Stimulated activated CD4-positive, alpha-beta T cell treated with anti-CD3 and anti-CD28 coated beads, Interleukin-12 subunit alpha, Interleukin-12 subunit beta, amount 100 ng/mL, for 4 hours (primary cell): ENCODE data around the gene RNPEPL1.

Experiments
- DNase-seq: peaks from one replicate; pipeline ENCODE4 v3.0.0-alpha.2; 2020

The RNPEPL1 gene

DNA sequence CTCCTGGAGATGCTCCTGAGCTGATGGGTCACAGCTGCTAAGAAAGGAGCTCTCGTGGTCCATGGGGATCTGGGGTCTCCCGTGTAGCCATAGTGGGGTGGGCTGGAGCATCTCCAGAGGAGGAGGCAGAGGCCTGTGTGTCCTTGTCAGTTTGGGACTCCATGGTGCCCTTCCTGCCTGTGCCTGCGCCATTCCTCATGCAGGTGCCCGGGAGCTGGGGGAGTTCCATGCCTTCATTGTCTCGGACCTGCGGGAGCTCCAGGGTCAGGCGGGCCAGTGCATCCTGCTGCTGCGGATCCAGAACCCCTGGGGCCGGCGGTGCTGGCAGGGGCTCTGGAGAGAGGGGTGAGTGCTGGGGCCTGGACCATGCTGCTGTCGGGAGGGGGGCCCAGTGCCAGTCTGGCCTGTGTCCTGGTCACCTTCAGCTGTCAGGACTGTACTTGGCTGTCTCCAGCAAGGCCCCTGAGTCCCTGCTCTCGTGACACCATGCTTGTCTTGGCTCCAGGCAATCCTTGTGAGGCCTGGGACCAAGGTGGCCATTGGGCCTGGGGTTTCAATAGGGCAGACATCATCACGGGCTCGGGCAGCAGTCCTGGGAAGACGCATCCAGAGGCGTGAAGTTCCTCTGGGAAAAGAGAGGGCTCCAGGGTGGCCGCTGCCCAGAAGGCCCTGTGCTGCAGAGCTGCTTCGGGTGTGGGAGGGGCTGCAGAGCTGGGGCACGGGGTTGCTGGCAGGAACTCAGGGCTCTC lies 25.6 kb downstream of the RNPEPL1 start:
- no peak for DNase-seq

DNA sequence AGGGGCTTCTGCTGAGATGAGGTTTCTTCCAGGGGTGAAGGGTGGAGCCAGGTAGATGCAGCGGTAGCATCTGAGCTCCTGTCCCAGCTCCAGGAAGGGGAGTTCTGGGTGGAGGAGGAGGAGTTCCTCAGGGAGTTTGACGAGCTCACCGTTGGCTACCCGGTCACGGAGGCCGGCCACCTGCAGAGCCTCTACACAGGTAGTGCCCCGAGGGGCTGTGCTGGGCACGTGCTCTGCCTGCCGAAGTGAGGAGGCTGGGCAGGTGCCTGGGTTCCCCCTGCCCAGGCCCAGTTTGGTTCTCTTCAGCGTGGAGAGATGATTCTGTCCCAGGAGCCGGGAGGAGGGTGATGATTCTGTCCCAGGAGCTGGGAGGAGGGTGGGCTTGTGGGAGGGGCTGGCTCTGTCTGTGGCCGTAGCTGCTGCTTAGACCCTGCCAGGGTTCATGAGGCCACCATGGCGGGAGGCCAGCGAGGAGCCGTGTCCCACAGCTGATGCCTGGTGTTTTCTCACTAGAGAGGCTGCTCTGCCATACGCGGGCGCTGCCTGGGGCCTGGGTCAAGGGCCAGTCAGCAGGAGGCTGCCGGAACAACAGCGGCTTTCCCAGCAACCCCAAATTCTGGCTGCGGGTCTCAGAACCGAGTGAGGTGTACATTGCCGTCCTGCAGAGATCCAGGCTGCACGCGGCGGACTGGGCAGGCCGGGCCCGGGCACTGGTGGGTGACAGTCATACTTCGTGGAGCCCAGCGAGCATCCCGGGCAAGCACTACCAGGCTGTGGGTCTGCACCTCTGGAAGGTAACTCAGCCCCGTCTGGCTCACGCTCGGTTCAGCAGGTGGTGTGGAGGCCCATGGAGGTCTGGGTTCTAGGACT lies 26.5 kb downstream of the RNPEPL1 start:
- DNase-seq = no peak

DNA sequence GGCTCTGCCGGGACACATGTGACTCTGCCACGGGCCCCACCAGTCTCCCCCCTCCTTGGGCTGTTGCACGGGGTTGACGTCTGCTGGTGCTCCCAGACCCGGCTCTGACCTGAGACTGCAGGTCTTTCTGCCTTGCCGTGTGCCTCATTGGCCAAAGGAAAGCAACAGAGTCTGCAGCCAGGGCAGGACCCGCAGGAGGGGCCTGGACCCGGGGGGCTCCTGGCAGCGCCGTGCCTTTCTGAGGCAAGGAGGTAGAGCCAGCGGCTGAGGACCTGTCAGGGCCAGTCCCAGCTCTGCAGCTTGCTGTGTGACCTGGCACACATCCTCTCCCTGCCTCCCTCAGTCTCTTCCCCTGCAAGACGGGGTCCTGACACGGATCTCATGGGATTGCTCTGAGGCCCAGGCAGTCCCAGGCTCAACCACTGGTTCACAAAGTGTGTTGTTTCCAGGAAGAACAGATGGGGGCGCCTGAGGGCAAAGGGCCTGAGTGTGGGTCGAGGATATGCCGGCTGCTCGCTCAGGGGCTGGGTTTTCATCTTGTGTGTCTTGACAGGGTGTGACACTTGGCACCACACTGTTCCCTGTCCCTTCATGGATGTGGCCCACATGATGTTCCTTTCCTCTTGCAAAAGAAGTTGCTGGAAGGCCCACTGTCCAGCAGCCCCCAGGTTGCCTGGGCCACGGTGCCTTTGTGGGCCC lies 27.2 kb downstream of the RNPEPL1 start:
- DNase-seq = no peak

GRCh38 chr2:240596080-240596460 lies 27.8 kb downstream of the RNPEPL1 start:
- DNase-seq = no peak

DNA sequence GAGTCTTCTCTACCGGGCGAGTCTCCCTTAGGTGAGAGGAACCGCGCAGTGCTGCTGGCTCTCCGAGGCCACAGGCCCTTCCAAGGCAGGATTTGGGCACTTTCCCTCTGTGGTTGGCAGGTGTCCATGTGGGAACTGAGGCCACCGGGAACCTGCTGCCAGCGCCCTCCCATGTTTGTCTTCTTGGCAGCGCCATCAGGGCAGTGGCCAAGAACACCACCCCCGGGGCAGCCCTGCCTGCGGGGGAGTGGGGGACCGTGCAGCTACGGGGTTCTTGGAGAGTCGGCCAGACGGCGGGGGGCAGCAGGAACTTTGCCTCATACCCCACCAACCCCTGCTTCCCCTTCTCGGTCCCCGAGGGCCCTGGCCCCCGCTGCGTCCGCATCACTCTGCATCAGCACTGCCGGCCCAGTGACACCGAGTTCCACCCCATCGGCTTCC lies 28.2 kb downstream of the RNPEPL1 start:
- DNase-seq = no peak

DNA sequence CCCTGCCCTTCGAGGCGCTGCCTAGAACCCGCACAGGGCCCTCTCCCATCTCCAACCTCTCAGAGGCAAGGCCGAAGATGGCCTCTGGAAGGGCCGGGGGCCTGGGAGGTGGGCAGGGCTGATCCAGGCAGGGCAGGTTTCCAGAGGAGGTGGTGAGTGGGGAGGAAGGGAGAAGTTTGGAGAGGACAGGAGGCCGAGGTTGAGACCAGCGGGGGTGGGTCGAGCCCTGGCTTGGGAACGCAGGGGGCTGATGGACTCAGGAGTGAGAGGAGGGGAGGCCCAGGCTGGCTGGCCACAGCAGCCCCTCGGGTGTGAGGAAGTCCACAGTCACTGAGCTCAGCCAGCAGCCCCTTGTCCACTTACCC lies 28.8 kb downstream of the RNPEPL1 start:
- no peak for DNase-seq

DNA sequence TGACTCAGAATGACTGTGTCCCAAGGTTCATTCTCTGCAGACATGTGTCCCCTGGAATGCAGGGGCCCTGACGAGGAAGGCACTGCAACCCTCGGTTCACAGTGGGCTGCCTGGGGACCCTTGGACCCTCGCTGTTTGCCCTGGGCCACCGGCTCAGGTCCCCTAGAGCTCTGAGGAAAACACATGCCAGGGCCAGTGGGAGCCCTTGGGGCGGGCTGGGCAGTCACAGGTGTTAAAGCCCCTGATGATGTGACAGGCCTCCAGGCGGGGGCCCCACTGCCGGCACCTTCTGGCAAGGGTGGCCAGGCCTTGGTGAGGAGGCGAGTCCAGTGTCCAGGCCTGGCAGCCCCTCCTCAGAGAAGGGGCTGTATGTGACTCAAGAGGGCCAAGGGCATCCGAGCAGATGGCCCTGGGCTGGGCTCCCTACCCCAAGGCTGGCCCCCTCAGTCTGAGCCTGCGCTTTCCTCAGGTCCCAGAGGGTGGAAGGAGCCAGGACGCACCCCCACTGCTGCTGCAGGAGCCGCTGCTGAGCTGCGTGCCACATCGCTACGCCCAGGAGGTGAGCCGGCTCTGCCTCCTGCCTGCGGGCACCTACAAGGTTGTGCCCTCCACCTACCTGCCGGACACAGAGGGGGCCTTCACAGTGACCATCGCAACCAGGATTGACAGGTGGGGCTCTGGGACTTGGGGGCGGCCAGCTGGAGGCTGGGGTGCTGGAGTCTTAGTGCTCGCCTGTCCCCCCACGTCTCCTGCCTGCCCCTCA lies 29.3 kb downstream of the RNPEPL1 start:
- no peak for DNase-seq

- DNase-seq = no peak
Observed at GRCh38 chr2:240598311-240598911, 30.1 kb downstream of the RNPEPL1 start.

GRCh38 chr2:240599141-240599583 lies 30.9 kb downstream of the RNPEPL1 start:
- DNase-seq = no peak

- no peak for DNase-seq
Observed at GRCh38 chr2:240600451-240600961, 32.2 kb downstream of the RNPEPL1 start.

DNA sequence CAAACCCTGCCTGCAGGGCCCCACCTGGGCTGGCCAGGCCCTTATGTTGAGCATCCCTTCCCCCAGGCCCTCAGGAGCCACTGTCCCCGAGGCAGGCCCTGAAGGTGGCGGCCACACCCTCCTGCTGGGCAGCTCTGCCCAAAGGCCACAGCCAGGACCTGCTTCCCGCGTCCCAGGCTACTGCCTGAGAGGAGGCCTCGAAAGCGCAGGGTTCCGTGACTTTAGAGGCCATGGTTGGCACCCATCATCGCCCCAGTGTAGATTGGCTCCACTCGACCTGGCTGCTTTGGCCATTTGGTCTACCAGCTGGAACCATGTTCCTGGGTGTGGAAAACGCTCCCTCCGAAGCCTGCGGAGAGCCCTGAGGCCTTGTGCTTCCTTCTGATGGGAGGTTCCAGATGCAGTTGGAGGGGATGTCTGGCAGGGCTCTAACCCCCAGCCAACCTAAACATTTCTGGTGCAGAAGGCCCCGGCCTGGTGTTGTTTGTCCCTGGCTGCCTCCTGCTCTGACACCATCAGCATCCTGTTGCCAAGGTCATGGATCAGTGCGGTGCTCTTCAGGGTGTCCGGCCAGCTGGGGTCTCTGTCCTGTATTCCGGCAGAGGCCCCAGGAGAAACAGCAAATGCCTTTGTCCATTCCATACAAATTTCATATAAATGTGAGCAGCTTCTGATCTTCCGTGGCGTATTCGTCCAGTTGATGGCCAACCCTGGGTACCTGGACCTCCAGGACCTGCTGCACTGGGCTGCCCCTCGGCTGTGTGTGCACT lies 33.0 kb downstream of the RNPEPL1 start:
- DNase-seq = no peak

DNA sequence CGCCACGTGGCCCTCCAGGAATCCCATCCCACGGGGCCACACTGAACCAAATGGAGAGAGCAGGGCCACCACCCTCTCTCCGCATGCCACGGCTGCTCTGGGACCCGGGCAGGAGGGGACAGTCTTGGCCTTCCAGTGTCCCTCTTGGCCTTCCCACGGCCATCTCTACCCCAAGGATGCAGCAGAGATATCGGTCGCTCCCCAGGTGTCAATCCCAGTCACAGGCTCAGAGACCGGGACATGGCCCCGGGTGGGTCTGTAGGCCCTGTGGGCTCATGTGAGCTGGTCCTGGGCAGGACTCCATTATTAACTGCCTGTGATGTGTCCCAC lies 33.5 kb downstream of the RNPEPL1 start:
- DNase-seq = no peak

DNA sequence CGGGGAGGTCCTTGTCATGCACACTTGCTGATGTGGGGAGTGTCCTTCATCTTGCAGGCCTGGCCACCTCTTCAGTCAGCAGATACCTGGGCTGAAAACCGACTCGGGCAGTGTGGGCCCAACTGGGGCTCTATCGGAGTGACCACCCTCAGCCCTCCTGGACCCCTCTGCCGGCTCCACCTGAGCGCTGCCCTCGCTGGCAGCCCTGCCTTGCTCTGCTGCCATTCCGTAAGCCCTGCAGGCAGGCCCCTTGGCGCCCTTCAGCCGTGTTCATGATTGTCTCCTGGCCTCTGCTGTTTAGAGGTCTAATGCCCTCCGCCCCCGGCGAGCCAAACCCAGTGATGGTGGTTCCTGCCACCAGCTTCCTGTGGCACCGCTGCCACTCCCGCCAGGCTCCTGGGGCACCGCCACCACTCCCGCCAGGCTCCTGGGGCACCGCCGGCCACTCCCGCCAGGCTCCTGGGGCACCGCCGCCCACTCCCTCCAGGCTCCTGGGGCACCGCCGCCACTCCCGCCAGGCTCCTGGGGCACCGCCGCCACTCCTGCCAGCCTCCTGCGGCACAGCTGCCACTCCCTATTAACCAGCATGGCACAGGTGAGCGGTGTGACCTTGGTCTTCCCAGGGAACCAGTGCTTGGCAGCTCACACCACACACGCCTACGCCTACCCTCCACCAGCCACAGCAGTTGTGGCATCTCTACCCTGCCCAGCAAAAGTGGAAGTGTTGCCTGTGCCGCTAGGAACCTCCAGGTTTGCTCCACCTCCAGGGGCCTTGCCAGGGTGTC lies 34.2 kb downstream of the RNPEPL1 start:
- no peak for DNase-seq

GRCh38 chr2:240603081-240603835 lies 35.0 kb downstream of the RNPEPL1 start:
- DNase-seq = no peak

DNA sequence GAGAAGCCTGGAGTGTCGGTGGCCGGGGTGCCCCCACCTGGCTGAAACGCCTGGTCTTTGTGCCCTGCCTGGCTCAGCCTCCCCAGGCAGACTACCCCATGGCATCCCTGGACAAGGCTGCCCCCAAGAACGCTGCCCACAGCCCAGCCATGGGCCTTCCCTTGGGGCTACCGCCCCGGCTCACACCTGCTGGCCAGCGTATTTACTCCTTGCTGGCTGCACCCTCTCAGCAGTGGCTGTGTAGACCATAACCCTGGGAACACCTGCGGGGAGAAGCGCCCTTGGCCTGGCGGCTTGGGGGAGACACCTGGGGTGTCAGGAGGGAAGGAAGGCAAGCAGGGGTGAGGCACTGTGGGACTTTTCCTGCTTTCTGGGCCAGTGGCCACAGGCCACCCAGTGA lies 35.6 kb downstream of the RNPEPL1 start:
- DNase-seq = no peak

- DNase-seq = no peak
Observed at GRCh38 chr2:240604291-240604938, 36.1 kb downstream of the RNPEPL1 start.

DNA sequence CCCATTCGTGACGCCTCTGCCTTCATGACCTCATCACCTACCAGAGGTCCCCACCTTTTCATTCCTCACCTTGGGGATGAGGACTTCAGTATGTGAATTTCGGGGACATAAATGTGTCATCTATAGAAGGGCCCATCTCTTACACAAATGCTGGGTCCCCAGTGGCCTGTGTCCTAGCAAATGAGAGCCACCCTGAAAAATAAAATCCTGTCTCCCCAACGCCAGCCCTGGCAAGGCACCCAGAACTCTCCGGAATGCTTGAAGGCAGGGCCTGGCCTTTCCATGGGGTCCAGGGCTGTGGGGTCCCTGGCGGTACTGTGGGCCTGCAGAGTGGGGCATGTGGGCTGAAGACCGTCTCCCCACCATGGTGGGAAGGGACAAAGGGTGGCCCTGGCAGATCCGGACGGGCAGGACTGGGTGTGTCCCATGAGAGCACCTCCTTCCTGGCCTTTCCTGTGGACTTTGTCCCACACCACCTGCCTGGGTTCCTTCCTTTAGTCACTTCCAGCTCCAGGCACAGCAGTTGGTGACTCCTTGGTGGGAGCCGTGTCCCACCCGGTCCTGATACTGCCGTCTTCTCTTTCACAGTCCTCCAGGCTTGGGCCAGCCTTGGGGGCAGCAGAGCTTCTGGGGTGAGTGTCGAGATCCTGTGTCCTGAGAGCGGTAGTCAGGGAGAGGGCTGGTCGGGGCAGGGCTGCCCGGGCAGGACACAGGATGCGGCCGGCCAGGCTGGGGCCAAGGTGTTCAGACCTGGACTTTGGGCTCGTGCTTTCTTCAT lies 36.8 kb downstream of the RNPEPL1 start:
- DNase-seq = no peak
